ENCODE measurements around the gene CDCA5.

DNA sequence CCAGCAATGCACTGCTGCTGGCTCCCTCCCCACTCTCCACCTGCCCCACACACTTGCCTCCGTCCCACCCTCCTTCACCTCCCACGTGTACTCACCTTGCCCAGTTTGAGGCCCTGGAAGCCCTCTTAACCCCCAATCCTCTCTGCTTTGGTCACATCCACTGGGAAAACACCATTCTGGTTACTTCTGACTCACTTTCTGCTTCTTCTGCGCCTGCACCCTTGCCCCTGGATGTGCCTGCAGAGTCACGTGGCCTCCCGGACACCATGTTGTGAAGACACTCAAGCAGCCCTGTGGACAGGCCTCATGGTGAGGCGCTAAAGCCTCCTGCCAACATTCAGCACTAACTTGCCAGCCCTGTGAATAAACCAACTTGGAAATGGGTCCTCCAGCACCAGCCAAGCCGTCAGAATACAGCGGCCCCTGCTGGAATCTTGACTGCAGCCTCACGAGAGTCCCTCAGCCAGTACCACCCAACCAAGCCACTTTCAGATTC is 22.9 kb downstream of the CDCA5 start:
- TF ChIP-seq, protein P1, sequence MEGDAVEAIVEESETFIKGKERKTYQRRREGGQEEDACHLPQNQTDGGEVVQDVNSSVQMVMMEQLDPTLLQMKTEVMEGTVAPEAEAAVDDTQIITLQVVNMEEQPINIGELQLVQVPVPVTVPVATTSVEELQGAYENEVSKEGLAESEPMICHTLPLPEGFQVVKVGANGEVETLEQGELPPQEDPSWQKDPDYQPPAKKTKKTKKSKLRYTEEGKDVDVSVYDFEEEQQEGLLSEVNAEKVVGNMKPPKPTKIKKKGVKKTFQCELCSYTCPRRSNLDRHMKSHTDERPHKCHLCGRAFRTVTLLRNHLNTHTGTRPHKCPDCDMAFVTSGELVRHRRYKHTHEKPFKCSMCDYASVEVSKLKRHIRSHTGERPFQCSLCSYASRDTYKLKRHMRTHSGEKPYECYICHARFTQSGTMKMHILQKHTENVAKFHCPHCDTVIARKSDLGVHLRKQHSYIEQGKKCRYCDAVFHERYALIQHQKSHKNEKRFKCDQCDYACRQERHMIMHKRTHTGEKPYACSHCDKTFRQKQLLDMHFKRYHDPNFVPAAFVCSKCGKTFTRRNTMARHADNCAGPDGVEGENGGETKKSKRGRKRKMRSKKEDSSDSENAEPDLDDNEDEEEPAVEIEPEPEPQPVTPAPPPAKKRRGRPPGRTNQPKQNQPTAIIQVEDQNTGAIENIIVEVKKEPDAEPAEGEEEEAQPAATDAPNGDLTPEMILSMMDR (IDR thresholded peaks at IDR 0.05; ENCODE audit: low read depth, low read length) = peak; percentile 71
- no peak for TF ChIP-seq EZH2phosphoT487 (IDR thresholded peaks at IDR 0.05; ENCODE audit: low read depth)

All from OCI-LY3 (cell line).